LNCAP (cell line): Measurements from ENCODE around the gene TRPC4AP.

ENCODE experiments used
- TF ChIP-seq, protein P1 (sequence below): fragments of 450-650 bp; IDR thresholded peaks from 2 replicates; pipeline ENCODE4 v1.5.1; 2017; ENCODE audit warnings: mild to moderate bottlenecking

The TRPC4AP gene

DNA sequence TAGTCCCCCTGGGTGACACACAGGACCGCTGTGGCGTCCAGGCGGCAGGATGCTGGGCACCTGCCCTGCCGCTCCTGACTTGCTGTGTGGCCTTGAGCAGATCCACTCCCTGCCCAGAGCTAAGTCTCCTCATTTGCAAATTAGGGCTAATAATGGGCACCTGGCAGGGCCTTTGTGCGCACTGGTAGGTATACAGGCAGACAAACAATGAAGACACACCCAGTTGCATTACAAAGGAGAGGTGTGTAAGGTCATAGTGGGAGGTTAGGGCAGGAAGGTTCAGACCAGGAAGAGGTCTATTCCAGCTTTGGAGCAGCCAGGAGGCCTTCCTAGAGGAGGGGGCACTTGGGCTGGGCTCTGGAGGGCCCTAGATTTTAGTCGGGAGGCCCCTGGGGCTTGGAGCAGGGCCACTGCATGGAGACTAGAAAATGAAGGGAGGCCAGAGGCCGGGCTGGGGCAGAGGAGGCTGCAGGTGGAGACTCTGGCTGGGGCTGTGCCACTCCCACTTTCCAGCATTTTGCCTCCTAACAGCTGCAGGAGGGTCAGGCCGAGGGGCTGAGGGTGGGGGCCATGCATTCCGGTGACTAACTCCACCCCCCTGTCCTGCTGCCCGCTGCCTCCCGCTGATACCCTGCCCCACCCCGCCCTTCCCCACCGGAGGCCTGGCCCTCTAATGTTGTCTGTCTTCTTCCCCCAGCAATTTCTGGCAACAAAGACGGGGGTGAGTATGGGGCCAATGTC, 108.4 kb downstream of the TRPC4AP start:
- TF ChIP-seq, protein P1, sequence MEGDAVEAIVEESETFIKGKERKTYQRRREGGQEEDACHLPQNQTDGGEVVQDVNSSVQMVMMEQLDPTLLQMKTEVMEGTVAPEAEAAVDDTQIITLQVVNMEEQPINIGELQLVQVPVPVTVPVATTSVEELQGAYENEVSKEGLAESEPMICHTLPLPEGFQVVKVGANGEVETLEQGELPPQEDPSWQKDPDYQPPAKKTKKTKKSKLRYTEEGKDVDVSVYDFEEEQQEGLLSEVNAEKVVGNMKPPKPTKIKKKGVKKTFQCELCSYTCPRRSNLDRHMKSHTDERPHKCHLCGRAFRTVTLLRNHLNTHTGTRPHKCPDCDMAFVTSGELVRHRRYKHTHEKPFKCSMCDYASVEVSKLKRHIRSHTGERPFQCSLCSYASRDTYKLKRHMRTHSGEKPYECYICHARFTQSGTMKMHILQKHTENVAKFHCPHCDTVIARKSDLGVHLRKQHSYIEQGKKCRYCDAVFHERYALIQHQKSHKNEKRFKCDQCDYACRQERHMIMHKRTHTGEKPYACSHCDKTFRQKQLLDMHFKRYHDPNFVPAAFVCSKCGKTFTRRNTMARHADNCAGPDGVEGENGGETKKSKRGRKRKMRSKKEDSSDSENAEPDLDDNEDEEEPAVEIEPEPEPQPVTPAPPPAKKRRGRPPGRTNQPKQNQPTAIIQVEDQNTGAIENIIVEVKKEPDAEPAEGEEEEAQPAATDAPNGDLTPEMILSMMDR = no peak

DNA sequence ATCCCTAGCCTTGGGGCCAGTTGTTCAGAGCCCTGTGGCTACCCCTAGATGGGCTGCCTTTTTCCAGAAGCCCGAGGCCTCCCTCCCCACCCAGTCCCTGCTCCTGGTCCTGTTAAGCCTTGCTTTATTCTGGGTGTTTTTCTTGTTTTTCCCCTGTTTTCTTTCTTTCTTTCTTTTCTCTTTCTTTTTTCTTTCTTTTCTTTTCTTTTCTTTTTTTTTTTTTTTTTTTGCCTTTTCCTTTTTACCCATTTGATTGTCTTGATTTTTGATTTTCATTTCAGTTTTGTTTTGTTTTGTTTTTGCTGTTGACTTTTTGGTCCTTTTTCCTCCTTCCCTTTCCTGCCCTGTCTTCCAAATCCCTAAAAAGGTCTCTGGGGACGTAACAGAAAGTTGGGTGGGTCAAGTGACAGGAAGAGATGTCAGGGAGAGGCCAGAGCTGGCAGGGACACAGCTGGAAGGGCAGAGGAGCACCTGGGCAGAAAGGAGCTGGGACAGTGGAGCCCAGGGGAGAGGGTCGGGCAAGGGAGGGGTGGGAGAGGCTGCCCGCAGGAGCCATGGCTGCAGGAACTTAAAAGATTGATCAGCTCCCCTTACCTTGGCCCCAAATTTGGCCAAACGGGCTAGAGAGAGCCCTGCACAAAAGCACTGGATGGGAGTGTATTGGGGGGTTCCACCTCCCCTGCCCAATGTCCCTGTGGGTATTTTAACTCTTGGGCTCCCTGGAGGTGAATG, 109.4 kb downstream of the TRPC4AP start:
- TF ChIP-seq, protein P1 = no peak

DNA sequence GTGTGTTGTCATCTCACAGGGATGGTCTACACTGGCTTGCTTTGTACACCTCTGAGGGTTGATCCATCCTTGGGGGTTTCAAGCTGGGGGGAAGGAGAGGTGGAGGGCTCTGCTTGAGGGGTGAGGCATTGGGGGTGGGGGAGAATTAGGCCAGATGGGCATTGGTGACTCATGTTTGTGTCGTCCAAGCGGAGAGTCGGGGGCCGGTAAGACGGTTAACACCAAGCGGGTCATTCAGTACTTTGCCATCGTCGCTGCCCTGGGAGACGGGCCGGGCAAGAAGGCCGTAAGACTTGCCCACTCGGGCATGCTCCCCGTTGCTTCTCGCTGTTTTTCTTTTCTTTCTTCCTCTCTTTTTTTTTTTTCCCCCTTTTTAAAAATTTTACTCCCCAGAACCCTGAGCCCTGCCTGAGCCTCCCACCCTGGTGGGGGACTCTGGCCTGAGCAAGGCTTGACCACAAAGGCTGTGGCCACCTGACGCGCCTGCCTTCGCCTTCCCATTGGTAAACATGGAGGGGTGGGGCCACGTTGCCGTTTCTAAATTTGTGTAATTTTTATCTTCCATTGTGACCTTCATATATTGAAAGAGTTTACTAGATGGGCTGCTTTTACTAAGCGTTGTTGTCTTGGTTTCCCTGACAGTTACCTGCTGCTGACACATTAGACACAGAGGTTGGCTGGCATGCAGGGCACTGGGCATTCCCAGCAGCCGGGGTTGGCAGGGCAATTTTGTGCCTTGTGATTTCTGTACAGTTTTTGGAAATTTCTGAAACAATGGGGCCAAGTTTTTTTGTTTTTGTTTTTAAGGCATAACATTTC, 110.1 kb downstream of the TRPC4AP start:
- TF ChIP-seq, protein P1 = no peak

DNA sequence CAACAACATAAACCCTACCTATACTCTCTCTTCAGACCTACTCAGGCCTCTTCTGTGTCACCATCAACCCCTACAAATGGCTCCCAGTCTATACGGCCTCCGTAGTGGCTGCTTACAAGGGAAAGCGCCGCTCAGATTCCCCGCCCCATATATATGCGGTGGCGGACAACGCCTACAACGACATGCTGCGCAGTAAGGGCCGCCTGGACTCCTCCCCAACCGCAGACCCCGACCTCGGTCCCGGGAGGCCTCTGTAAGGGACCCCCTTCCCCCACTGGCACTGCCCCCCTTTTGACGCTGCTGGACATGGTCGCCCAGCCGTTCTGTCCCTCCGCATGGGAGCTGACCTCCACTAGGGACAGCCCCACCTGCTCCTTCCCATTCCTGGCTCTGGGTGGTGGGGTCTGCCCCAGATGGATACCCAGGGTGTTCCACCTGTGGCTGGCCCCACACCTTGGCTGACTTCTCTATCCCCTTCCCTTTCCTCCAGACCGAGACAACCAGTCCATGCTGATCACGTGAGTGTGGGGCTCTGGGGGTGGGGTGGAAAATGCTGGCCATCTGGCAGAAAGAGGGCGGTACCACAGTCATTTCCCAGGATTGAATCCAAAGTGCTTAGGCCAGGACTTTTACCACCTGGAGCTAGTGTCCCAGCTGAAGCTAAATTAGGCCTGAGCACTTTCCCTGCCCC, 111.9 kb downstream of the TRPC4AP start:
- TF ChIP-seq, protein P1 = no peak

DNA sequence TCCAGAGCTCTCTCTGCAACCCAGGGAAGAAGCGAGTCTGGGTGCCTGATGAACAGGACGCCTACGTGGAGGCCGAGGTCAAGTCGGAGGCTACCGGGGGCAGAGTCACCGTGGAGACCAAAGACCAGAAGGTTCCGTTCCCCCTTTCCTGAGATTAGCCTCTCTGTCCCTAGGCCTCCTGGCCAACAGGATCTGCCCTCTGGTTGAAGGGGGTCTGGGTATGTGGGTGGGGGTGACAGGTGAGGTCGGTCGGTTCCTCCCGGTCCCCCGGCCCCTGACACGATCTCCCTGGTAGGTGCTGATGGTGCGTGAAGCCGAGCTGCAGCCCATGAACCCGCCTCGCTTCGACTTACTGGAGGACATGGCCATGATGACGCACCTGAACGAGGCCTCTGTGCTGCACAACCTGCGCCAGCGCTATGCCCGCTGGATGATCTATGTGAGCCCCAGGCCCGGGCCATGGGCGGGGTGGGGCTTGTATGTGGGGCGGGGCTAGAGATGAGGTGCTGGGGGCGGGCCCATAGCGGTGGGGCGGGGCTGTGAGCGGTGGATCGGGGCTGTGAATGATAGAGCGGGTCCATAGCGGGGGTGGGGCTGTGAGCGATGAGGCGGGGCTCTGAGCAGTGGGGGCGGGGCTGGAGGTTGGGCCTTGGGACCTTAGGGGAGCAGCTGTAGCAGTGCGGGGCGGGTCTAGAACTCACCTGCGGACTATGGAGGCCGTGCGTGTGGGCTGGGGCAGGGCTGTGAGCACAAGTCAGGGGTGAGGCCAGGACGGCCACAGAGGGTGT, 113.0 kb downstream of the TRPC4AP start:
- TF ChIP-seq, protein P1 = no peak

DNA sequence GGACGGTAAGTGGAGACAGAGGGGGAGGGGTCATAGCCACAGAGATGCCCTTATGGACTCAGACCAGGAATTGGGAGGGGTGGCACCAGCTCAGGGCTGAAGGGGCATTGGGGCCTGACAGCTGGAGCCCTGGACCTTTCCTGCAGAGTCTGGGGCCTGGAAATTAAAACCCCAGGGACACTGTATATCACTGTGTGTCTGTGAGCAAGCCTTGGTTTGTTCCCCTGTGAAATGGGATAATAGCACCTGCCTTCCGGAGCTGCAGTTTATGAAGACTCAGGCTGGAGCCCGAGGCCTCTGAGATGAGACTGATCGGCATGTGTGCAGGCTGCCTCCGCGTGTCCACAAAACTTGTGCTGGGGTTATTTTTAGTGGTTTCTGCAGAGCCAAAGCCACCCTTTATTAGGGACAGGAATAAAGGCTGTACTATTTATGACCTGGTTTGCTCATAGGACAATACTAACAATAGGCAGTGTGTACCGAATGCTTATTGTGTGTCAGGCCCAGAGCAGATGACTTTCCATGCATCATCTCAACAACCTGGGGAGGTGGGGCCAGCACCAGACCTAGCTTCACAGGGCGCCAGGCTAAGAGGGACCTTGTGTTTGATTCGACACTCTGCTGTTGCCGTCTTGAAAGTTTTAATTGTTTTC, 114.4 kb downstream of the TRPC4AP start:
- TF ChIP-seq, protein P1 = no peak
